Smooth muscle cell (in vitro differentiated cells): ENCODE measurements around the gene PROSER2. TPM values are rescaled to one million over a fixed set of nuclear protein-coding genes. Genes with fewer than 3 reads are reported as not detected.

Experiments
- DNase-seq: peaks from one replicate; lab custom pipeline; 2025; ENCODE audit not compliant: unreplicated experiment; lab: John Stamatoyannopoulos, UW
- H2AFZ ChIP-seq: fragments of 200-600 bp; sonication (generic); 2 replicates; pipeline ENCODE4 v1.6.0; 2016; ENCODE audit warnings: antibody characterized with exemption, low read depth, mild to moderate bottlenecking
- H3F3A ChIP-seq: fragments of 200-600 bp; sonication (generic); 2 replicates; pipeline ENCODE4 v1.6.0; 2017; ENCODE audit warnings: antibody characterized with exemption, low read depth
- H3K27ac ChIP-seq: fragments of 200-600 bp; sonication (generic); 2 replicates; pipeline ENCODE4 v1.5.1; 2016; ENCODE audit warnings: low read depth, mild to moderate bottlenecking
- H3K27me3 ChIP-seq: fragments of 200-600 bp; sonication (generic); 2 replicates; pipeline ENCODE4 v1.6.1; 2016; ENCODE audit warnings: low read depth, mild to moderate bottlenecking
- H3K36me3 ChIP-seq: fragments of 200-600 bp; sonication (generic); 2 replicates; pipeline ENCODE4 v1.5.1; 2016; ENCODE audit warnings: low read depth
- H3K4me1 ChIP-seq: fragments of 200-600 bp; sonication (generic); 2 replicates; pipeline ENCODE4 v1.5.1; 2016; ENCODE audit warnings: low read depth
- H3K4me2 ChIP-seq: fragments of 200-600 bp; sonication (generic); 2 replicates; pipeline ENCODE4 v1.6.0; 2016; ENCODE audit warnings: mild to moderate bottlenecking
- H3K4me3 ChIP-seq: fragments of 200-600 bp; sonication (generic); 2 replicates; pipeline ENCODE4 v1.5.1; 2016; ENCODE audit warnings: mild to moderate bottlenecking
- H3K79me2 ChIP-seq: fragments of 200-600 bp; sonication (generic); 2 replicates; pipeline ENCODE4 v1.6.0; 2016; ENCODE audit warnings: low read depth, mild to moderate bottlenecking
- H3K9ac ChIP-seq: fragments of 200-600 bp; sonication (generic); 2 replicates; pipeline ENCODE4 v1.6.0; 2016; ENCODE audit warnings: low read depth
- H3K9me3 ChIP-seq: fragments of 200-600 bp; sonication (generic); replicated peaks from 2 replicates; pipeline ENCODE4 v1.5.1; 2016; ENCODE audit warnings: low read depth
- H4K20me1 ChIP-seq: fragments of 200-600 bp; sonication (generic); 2 replicates; pipeline ENCODE4 v1.6.0; 2016; ENCODE audit warnings: low read depth
- WGBS: methylation state at CpG from one replicate; pipeline ENCODE4 v1.1.7; 2016; ENCODE audit warnings: low lambda C conversion rate; 5-methylcytosine and 5-hydroxymethylcytosine counted together
- polyA plus RNA-seq: library from polyadenylated mRNA; unstranded; fragments of >200 nt; fragmentation: Nextera tagmentation; extraction: Ambion mirVana; gene quantifications from 2 replicates; pipeline ENCODE4 v1.2.1, GENCODE V29; 2016
- total RNA-seq: library from RNA; depleted of rRNA; stranded (reverse); fragments of >200 nt; gene quantifications from 2 replicates; pipeline ENCODE4 v1.2.3, GENCODE V29; 2014
- TF ChIP-seq, protein P1 (sequence below): fragments of 200-600 bp; sonication (generic); IDR thresholded peaks from 2 replicates; pipeline ENCODE4 v1.5.1; 2017; ENCODE audit warnings: borderline replicate concordance, mild to moderate bottlenecking, antibody characterized with exemption; ENCODE audit not compliant: insufficient read depth, poor library complexity, severe bottlenecking

PROSER2 gene
- total and polyA plus RNA-seq, 2 experiments from 2014 or later, result 4.9 to 8.2 TPM

DNA sequence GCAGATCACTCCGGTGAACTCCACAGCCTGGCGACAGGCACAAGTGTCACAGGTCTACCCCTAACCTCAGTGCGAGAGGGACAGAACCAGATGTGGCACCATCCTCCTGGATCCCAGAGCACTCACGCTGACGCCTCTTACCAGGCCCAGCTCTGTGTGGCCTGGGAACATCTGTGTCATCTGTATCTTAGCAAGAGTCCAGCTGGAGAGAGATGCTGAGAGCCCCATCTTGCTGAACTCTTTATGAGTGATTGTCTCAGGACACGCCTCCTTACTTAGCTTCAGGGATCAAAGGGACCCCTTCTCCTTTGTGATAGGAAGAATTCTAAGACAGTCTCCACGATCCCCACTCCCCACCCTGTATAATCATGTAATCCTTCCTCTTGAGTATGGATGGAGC, 10.0 kb upstream of the PROSER2 start:
- H3K4me2 ChIP-seq, result no peak overlapping the region
- H3K27ac ChIP-seq, result no peak overlapping the region
- no peak overlapping the region for H2AFZ ChIP-seq
- DNase-seq, result no peak
- H3K36me3 ChIP-seq, result no peaks in the 10 kb centered on the region
- H3K27me3 ChIP-seq, result no peaks in the 10 kb centered on the region
- no peak overlapping the region for H3K9ac ChIP-seq
- H3K79me2 ChIP-seq, result no peaks in the 10 kb centered on the region
- no peak overlapping the region for H3K4me3 ChIP-seq
- H3K4me1 ChIP-seq, result no peaks in the 10 kb centered on the region
- TF ChIP-seq, protein P1, sequence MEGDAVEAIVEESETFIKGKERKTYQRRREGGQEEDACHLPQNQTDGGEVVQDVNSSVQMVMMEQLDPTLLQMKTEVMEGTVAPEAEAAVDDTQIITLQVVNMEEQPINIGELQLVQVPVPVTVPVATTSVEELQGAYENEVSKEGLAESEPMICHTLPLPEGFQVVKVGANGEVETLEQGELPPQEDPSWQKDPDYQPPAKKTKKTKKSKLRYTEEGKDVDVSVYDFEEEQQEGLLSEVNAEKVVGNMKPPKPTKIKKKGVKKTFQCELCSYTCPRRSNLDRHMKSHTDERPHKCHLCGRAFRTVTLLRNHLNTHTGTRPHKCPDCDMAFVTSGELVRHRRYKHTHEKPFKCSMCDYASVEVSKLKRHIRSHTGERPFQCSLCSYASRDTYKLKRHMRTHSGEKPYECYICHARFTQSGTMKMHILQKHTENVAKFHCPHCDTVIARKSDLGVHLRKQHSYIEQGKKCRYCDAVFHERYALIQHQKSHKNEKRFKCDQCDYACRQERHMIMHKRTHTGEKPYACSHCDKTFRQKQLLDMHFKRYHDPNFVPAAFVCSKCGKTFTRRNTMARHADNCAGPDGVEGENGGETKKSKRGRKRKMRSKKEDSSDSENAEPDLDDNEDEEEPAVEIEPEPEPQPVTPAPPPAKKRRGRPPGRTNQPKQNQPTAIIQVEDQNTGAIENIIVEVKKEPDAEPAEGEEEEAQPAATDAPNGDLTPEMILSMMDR, result no peak
- no peaks in the 10 kb centered on the region for H4K20me1 ChIP-seq
- H3F3A ChIP-seq, result no peaks in the 10 kb centered on the region
- no peaks in the 10 kb centered on the region for H3K9me3 ChIP-seq
- WGBS, result 94% methylated on average over 7 of the region's 7 CpGs

DNA sequence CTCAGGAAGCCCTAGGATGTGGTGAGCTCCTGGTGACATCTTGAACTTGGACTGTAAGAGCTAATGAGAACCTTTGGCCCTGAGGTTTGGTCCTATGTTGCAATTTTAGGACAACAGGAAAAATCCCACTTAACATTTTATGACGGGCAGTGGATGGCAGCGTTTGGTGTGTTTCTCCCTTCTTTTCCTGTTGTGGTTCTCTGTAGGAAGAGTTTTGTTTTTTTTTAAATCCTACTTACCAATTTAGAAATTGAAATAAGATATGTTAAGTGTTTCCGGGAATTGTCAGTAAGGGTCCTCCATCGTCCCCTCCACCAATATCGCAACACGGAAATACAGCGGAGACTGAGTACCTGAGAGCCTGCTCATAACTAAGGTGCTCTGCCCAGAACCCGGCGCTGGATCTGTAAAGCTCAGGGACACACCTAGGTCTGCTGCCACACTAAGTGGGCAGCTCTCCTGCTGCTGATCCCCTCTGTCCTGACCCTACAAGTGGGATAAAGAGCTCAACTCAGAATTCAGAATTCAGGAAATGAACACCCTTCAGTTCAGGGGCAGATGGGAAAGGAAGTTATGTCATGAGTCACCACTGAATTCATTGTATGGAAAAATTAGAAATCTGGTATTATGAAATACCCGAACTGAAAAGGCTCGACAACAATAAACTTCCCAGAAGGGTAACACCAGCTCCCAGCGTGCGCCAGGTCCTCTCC, 9.1 kb upstream of the PROSER2 start:
- Histone ChIP-seq H4K20me1 (no peaks in the 10 kb centered on the region), H3K36me3 (no peaks in the 10 kb centered on the region), H3K9ac (no peak overlapping the region), H3K79me2 (no peaks in the 10 kb centered on the region), H3K4me2 (no peak overlapping the region), H3F3A (no peaks in the 10 kb centered on the region), H3K4me3 (no peak overlapping the region), H3K27ac (no peak overlapping the region), H3K9me3 (no peaks in the 10 kb centered on the region), H3K4me1 (no peaks in the 10 kb centered on the region), H3K27me3 (no peaks in the 10 kb centered on the region), H2AFZ (no peak overlapping the region)
- TF ChIP-seq, protein P1, result no peak
- DNase-seq, result no peak
- WGBS, result 95% methylated on average over 13 of the region's 13 CpGs

DNA sequence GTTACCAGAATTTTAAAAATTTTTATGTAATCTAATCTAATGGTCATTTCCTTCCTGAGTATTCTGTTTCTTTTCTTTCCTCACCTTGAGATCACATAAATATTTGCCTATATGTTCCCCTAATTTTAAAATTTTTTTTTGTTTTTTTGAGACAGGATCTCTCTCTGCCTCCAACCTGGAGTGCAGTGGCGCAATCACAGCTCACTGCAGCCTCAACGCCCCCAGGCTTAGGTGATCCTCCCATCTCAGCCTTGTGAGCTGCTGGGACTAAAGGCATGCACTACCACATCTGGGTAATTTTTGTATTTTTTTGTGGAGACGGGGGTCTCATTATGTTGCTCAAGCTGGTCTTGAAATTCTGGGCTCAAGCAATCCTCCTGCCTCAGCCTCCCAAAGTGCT, 4.1 kb upstream of the PROSER2 start:
- DNase-seq, result no peak
- Histone ChIP-seq H4K20me1 (no peaks in the 10 kb centered on the region), H3K9ac (no peak overlapping the region), H3K4me2 (no peak overlapping the region), H3K9me3 (no peaks in the 10 kb centered on the region), H3K27ac (no peak overlapping the region), H3K36me3 (no peaks in the 10 kb centered on the region), H3K27me3 (no peaks in the 10 kb centered on the region), H3K4me3 (no peak overlapping the region), H2AFZ (no peak overlapping the region), H3F3A (no peaks in the 10 kb centered on the region), H3K79me2 (no peaks in the 10 kb centered on the region), H3K4me1 (no peaks in the 10 kb centered on the region)
- TF ChIP-seq, protein P1, result no peak
- WGBS, result 76% methylated on average over 3 of the region's 3 CpGs

DNA sequence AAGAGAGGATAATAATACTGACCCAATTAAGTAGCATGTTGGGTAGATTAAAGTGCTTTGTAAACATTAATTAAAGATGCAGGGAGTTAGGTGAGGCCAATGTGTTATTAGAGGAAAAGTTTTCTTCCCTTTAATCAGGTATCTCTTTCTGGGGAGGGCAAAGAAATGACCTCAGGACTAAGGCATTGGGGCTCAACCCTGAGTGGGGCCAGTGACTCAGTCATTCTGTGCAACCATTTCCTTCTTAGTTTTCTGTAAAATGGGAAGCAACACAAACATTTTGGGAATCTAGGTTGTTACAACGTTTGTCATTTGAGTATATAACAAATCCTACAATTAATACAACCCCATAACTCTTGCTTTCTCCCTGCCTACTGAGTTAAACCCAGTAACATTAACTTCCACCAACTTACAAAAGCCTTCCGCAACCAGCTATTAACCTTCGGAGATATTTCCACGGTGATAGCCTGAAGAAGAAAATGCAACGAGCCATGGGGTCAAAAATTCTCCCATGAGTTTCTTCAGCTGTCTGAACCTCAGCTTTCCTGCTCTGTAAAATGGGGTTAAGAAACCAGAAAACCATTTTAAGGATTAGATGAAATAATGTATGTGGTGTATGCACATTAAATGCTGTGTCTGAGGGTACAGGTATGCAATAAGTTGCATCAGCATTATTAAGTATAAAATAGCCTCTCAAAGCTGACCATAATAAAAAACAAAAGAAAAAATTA, 965 bp upstream of the PROSER2 start:
- Histone ChIP-seq H3K36me3 (no peaks in the 10 kb centered on the region), H3K27ac (no peak overlapping the region), H3K79me2 (peaks cover 17% of the 10 kb centered on the region), H3K4me3 (no peak overlapping the region), H2AFZ (no peak overlapping the region), H3K9me3 (no peaks in the 10 kb centered on the region), H4K20me1 (no peaks in the 10 kb centered on the region), H3K9ac (no peak overlapping the region), H3F3A (no peaks in the 10 kb centered on the region), H3K27me3 (no peaks in the 10 kb centered on the region), H3K4me1 (peaks cover 2% of the 10 kb centered on the region), H3K4me2 (no peak overlapping the region)
- no peak for DNase-seq
- WGBS, result 76% methylated on average over 5 of the region's 5 CpGs
- TF ChIP-seq, protein P1, result no peak
